HCT116 (cell line): ENCODE data around the gene PXYLP1. TPM values are rescaled to one million over a fixed set of nuclear protein-coding genes. Genes with fewer than 3 reads are reported as not detected.

Source experiments
- ATAC-seq: fragments of 200-7000 bp; cut with Tn5 transposase; 2 replicates; pipeline ENCODE4 v1.9.1; 2020; ENCODE audit warnings: mild to moderate bottlenecking, moderate library complexity
- BruUV-seq: library from RNA; stranded (reverse); fragments of 400-500 nt; replicated peaks from 2 replicates; lab custom pipeline; 2021; lab: Mats Ljungman, UMichigan
- CTCF ChIA-PET: fragments of 300-600 bp; sonication (Branson Sonifier 250); formaldehyde crosslinking; loops from one replicate; lab custom pipeline; 2021; ENCODE audit warnings: antibody characterized with exemption; lab: Charles Lee
- POLR2A ChIA-PET: fragments of 300-600, 350-600 bp; sonication (Branson Sonifier 250); formaldehyde crosslinking; loops from one replicate; lab custom pipeline; 2021; ENCODE audit warnings: antibody characterized with exemption; lab: Charles Lee
- RAD21 ChIA-PET, 2 experiments: fragments of 300-600 bp; sonication (Branson Sonifier 250); formaldehyde crosslinking; loops; one replicate each; lab custom pipeline; 2023; ENCODE audit warnings: low total read pairs in 2 of 2; ENCODE audit not compliant: uncharacterized antibody in 2 of 2, unreplicated experiment in 2 of 2, low non-redundant PET in 1 of 2; lab: Charles Lee
- DNase-seq: peaks from one replicate; pipeline ENCODE4 v3.0.0-alpha.2; 2010; ENCODE audit warnings: low read depth, low spot score
- H2AFZ ChIP-seq: fragments of 200-600 bp; shearing (Covaris generic), sonication (generic); 2 replicates; pipeline ENCODE4 v1.6.1; 2017; ENCODE audit warnings: low read depth, mixed run types, mixed read lengths, antibody characterized with exemption, low read length; ENCODE audit not compliant: poor library complexity, severe bottlenecking
- H3K27ac ChIP-seq: 2 replicates; pipeline ENCODE4 v1.5.1; 2012; ENCODE audit warnings: low read depth, low read length
- H3K27me3 ChIP-seq: fragments of 200-600 bp; sonication (generic); 2 replicates; pipeline ENCODE4 v1.6.1; 2016; ENCODE audit warnings: mixed run types, low read length, mixed read lengths; ENCODE audit not compliant: insufficient read depth
- H3K36me3 ChIP-seq, 2 experiments: fragments of 200-500 bp in 1 of 2; fragments of 200-600 bp in 1 of 2; sonication (Bioruptor generic) in 1 of 2; sonication (generic) in 1 of 2; 2 replicates each; pipeline versions ENCODE4 v1.5.1 to v1.6.1; 2014 to 2016; ENCODE audit warnings: low read length in 2 of 2, inconsistent platforms in 1 of 2, mixed read lengths in 1 of 2, mixed run types in 1 of 2; ENCODE audit not compliant: insufficient read depth in 2 of 2, control insufficient read depth in 1 of 2
- H3K4me1 ChIP-seq, 2 experiments: fragments of 200-600 bp in 1 of 2; sonication (generic) in 1 of 2; 2 replicates each; pipeline versions ENCODE4 v1.5.1 to v1.6.1; 2012 to 2017; ENCODE audit warnings: low read length in 2 of 2, inconsistent platforms in 1 of 2, mild to moderate bottlenecking in 1 of 2, mixed read lengths in 1 of 2, mixed run types in 1 of 2, moderate library complexity in 1 of 2; ENCODE audit not compliant: insufficient read depth in 2 of 2, control insufficient read depth in 1 of 2
- H3K4me2 ChIP-seq: fragments of 200-600 bp; sonication (generic); 2 replicates; pipeline ENCODE4 v1.6.1; 2017; ENCODE audit warnings: mixed run types, low read length, mixed read lengths
- H3K4me3 ChIP-seq, 2 experiments: fragments of 200-600 bp in 1 of 2; sonication (generic) in 1 of 2; replicated peaks in 1 of 2; 2 replicates each; pipeline ENCODE4 v1.5.1; 2011 to 2016; ENCODE audit warnings: low read length in 2 of 2, control low read depth in 1 of 2, low read depth in 1 of 2, mild to moderate bottlenecking in 1 of 2, mixed read lengths in 1 of 2, mixed run types in 1 of 2
- H3K79me2 ChIP-seq: fragments of 200-600 bp; sonication (generic); 2 replicates; pipeline ENCODE4 v1.6.1; 2017; ENCODE audit warnings: mild to moderate bottlenecking, mixed run types, low read length, moderate library complexity, mixed read lengths; ENCODE audit not compliant: insufficient read depth
- H3K9ac ChIP-seq: fragments of 200-600 bp; sonication (generic); 2 replicates; pipeline ENCODE4 v1.6.1; 2016; ENCODE audit warnings: low read length, mixed read lengths
- H3K9me2 ChIP-seq: fragments of 200-600 bp; sonication (generic), shearing (Covaris generic); 2 replicates; pipeline ENCODE4 v1.6.1; 2017; ENCODE audit warnings: mixed run types, mild to moderate bottlenecking, moderate library complexity; ENCODE audit not compliant: insufficient read depth
- H3K9me3 ChIP-seq, 2 experiments: fragments of 200-500 bp in 1 of 2; fragments of 200-600 bp in 1 of 2; sonication (Bioruptor generic) in 1 of 2; sonication (generic) in 1 of 2; 2 replicates each; pipeline ENCODE4 v1.6.1; 2014 to 2017; ENCODE audit warnings: low read length in 2 of 2, mixed read lengths in 2 of 2, inconsistent platforms in 1 of 2, low read depth in 1 of 2, mild to moderate bottlenecking in 1 of 2, mixed run types in 1 of 2, moderate library complexity in 1 of 2; ENCODE audit not compliant: control insufficient read depth in 1 of 2, insufficient read depth in 1 of 2
- H4K20me1 ChIP-seq: fragments of 200-600 bp; sonication (generic), shearing (Covaris generic); 2 replicates; pipeline ENCODE4 v1.6.1; 2017; ENCODE audit warnings: mixed run types, mild to moderate bottlenecking, moderate library complexity; ENCODE audit not compliant: insufficient read depth
- ATF3 ChIP-seq: IDR thresholded peaks from 2 replicates; pipeline ENCODE4 v1.6.1; 2012
- CBX3 ChIP-seq: IDR thresholded peaks from 2 replicates; pipeline ENCODE4 v1.6.1; 2012; ENCODE audit warnings: low read depth
- CEBPB ChIP-seq: IDR thresholded peaks from 2 replicates; pipeline ENCODE4 v1.6.1; 2012; ENCODE audit warnings: low read depth
- EGR1 ChIP-seq: IDR thresholded peaks from 2 replicates; pipeline ENCODE4 v1.6.1; 2012; ENCODE audit warnings: low read depth
- EZH2phosphoT487 ChIP-seq: fragments of 200-600 bp; IDR thresholded peaks from 2 replicates; pipeline ENCODE4 v1.6.1; 2018; ENCODE audit warnings: antibody characterized with exemption, borderline replicate concordance
- JUND ChIP-seq: IDR thresholded peaks from 2 replicates; pipeline ENCODE4 v1.6.1; 2012
- MAX ChIP-seq: IDR thresholded peaks from 2 replicates; pipeline ENCODE4 v1.6.1; 2012
- POLR2AphosphoS5 ChIP-seq: IDR thresholded peaks from 2 replicates; pipeline ENCODE4 v1.6.1; 2011; ENCODE audit warnings: mild to moderate bottlenecking, low read depth, low read length, moderate library complexity
- REST ChIP-seq: IDR thresholded peaks from 2 replicates; pipeline ENCODE4 v1.6.1; 2012; ENCODE audit warnings: low read depth
- SP1 ChIP-seq: IDR thresholded peaks from 2 replicates; pipeline ENCODE4 v1.6.1; 2012; ENCODE audit warnings: low read depth
- TCF7L2 ChIP-seq: IDR thresholded peaks from 2 replicates; pipeline ENCODE4 v1.7.0; 2011; ENCODE audit warnings: borderline replicate concordance, inconsistent platforms; ENCODE audit not compliant: insufficient read depth, insufficient read length; ENCODE audit errors: extremely low read depth
- ZFX ChIP-seq: fragments of 450-650 bp; IDR thresholded peaks from 2 replicates; pipeline ENCODE4 v1.6.1; 2017
- intact Hi-C: fragments of 100-400 bp; cut with micrococcal nuclease; formaldehyde crosslinking; loops from 2 replicates; pipeline ENCODE4 v1.10.0; 2022
- total RNA-seq: library from RNA; stranded (reverse); gene quantifications from one replicate; pipeline ENCODE4 v1.2.1, GENCODE V29; 2021; ENCODE audit not compliant: unreplicated experiment

The PXYLP1 gene
- total RNA-seq, 1 experiment from 2014 or later: 15.3 TPM

- ChIA-PET POLR2A (no interaction called here), RAD21 (interaction anchor here in 1 of 2 experiments (1.6 kb wide), 1 partner anchor 49 kb away, joined by 3 read pairs; the partner anchor contains the start of gene PXYLP1), CTCF (interaction anchor here (1.2 kb wide), 1 partner anchor 49 kb away, joined by 3 read pairs; the partner anchor contains the start of gene PXYLP1)
- no peak for ATAC-seq
- Histone ChIP-seq H3K4me2 (no peak overlapping the region), H4K20me1 (no peaks in the 10 kb centered on the region), H2AFZ (no peak overlapping the region), H3K9ac (no peak overlapping the region), H3K27ac (no peak overlapping the region), H3K9me3 (no peaks in the 10 kb centered on the region), H3K9me2 (no peaks in the 10 kb centered on the region), H3K4me3 (no peak overlapping the region), H3K79me2 (no peaks in the 10 kb centered on the region), H3K4me1 (no peaks in the 10 kb centered on the region)
- no TSS peak for BruUV-seq
- no peak for DNase-seq
- no peak for TF ChIP-seq CEBPB
- no peak for TF ChIP-seq JUND
- TF ChIP-seq SP1: no peak
- no peak for TF ChIP-seq REST
- TF ChIP-seq, all 23 proteins: peak for 0
- intact Hi-C loops: no loop called here
- Histone ChIP-seq H3K27me3 (no peaks in the 10 kb centered on the region), H3K36me3 (no peaks in the 10 kb centered on the region)
Observed at GRCh38 chr3:141280690-141281089, 49.1 kb downstream of the PXYLP1 start.

GRCh38 chr3:141285570-141285969 lies 53.9 kb downstream of the PXYLP1 start:
- ATAC-seq (no peak), DNase-seq (no peak)
- RAD21 ChIA-PET: no interaction called here
- intact Hi-C loops: no loop called here
- H3K9ac ChIP-seq: no peak overlapping the region
- no peaks in the 10 kb centered on the region for H3K79me2 ChIP-seq
- no peaks in the 10 kb centered on the region for H4K20me1 ChIP-seq
- no peak overlapping the region for H3K27ac ChIP-seq
- H3K9me2 ChIP-seq: no peaks in the 10 kb centered on the region
- H2AFZ ChIP-seq: no peak overlapping the region
- no peaks in the 10 kb centered on the region for H3K4me1 ChIP-seq
- no TSS peak for BruUV-seq
- no peaks in the 10 kb centered on the region for H3K36me3 ChIP-seq
- POLR2A ChIA-PET: no interaction called here
- CTCF ChIA-PET: interaction anchor here (1.3 kb wide), 1 partner anchor 54 kb away, joined by 4 read pairs; the partner anchor contains the start of gene PXYLP1
- no peaks in the 10 kb centered on the region for H3K27me3 ChIP-seq
- H3K9me3 ChIP-seq: no peaks in the 10 kb centered on the region
- TF ChIP-seq CBX3 (no peak), EGR1 (no peak), ZFX (no peak), EZH2phosphoT487 (no peak), TCF7L2 (no peak), ATF3 (no peak), REST (no peak), MAX (no peak), POLR2AphosphoS5 (no peak)
- TF ChIP-seq, all 23 proteins: peak for 0
- H3K4me2 ChIP-seq: no peak overlapping the region
- H3K4me3 ChIP-seq: no peak overlapping the region
